Measurements from ENCODE around the gene CDH4.

CDH4 gene

DNA sequence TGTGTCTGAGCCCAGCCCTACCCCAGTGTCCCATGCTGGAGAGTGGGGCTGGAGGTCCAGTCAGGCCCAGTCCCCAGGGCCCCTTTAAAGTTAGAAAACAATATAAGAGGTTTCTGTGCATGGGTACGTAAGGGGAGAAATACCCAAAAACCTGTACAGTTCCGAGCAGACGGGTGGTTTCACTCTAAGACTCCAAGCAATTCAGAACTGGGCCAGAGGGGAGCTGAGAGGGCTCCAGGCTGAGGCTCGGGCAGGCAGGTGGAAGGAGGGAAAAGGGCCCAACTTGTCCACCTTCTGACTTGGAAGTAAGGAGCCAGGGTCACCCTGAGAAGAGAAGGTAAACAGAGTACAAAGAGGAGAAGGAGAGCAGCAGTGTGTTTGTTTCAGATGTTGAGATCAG, 296.0 kb downstream of the CDH4 start:
- TF ChIP-seq, protein P1, sequence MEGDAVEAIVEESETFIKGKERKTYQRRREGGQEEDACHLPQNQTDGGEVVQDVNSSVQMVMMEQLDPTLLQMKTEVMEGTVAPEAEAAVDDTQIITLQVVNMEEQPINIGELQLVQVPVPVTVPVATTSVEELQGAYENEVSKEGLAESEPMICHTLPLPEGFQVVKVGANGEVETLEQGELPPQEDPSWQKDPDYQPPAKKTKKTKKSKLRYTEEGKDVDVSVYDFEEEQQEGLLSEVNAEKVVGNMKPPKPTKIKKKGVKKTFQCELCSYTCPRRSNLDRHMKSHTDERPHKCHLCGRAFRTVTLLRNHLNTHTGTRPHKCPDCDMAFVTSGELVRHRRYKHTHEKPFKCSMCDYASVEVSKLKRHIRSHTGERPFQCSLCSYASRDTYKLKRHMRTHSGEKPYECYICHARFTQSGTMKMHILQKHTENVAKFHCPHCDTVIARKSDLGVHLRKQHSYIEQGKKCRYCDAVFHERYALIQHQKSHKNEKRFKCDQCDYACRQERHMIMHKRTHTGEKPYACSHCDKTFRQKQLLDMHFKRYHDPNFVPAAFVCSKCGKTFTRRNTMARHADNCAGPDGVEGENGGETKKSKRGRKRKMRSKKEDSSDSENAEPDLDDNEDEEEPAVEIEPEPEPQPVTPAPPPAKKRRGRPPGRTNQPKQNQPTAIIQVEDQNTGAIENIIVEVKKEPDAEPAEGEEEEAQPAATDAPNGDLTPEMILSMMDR (IDR thresholded peaks at IDR 0.05; ENCODE audit: low read depth, low read length): no peak

DNA sequence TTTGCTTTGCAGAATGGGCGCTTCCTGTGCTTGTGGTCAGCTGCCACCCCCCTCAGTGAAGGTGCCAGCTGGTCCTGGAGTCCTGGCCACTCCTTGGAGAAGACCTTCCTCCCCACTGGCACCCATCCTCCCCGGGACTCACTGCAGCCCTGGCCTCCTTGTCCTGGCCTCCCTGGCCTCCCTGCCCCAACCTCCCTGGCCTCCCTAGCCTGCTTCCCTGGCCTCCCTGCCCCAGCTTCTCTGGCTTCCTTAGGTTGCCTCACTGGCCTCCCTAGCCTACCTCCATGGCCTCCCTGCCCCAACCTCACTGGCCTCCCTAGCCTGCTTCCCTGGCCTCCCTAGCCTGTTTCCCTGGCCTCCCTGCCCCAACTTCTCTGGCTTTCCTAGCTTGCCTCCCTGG, 297.8 kb downstream of the CDH4 start:
- TF ChIP-seq, protein P1 (IDR thresholded peaks at IDR 0.05; ENCODE audit: low read depth, low read length): no peak
- H3K4me3 ChIP-seq (ENCODE audit: low read depth, low read length): no peak overlapping the region

More for the DNA sequence above, 296.0 kb downstream of the CDH4 start:
- no peak overlapping the region for H3K4me3 ChIP-seq (ENCODE audit: low read depth, low read length)

DNA sequence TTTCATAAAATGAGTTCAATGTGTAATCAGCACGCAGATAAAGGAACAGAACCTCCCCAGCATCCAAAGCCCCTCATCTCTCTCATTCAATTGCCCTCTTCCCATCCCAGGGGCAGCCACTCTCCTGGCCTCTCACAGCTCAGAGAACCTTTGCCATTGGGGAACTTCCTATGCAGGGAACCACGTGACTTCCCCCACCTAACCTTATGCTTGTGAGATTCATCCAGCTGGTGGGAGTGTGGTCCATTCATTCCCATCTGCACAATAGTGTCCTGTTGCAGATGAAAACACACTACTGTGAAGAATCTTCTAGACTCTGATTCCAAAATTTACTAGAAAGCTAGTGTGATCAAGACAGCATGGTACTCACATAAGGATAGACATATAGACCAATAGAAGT, 299.3 kb downstream of the CDH4 start:
- H3K4me3 ChIP-seq (ENCODE audit: low read depth, low read length): no peak overlapping the region
- TF ChIP-seq, protein P1 (IDR thresholded peaks at IDR 0.05; ENCODE audit: low read depth, low read length): no peak

DNA sequence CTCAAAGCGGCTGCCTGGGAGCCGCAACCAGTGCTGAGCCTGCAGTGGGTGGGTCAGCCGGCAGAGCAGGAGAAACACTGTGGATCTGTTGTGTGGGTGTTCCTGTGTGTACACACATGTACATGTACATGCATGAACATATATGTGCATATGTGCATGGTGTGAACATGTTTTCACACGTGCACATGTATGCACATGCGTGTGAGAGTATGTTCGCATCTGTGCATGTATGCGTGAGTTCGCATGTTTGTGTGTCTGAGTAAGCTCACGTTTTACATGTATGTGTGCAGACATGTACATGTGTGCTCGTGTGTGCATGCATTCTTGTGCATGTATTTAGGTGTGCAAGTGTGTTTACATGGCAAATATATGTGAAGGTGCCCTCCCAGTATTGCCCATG, 302.6 kb downstream of the CDH4 start:
- H3K4me3 ChIP-seq (ENCODE audit: low read depth, low read length): no peak overlapping the region
- TF ChIP-seq, protein P1 (IDR thresholded peaks at IDR 0.05; ENCODE audit: low read depth, low read length): no peak

DNA sequence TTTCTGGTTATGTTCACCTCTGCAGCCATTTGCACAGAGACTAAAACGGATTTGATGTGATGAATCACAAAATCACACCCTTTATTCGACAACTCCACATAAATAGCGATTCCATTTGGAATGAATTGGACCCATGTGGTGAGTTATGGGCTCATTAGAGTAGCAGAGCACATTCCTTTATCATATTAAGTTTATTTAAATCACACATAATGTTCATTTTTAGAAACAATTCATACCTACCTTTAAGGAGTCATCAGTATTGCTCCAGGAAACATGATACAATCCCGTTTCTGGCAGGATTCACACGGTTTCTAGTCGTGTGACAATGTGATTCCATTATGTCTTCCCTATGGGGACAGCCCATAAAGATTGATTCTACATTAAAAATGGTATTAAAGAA, 303.5 kb downstream of the CDH4 start:
- TF ChIP-seq, protein P1 (IDR thresholded peaks at IDR 0.05; ENCODE audit: low read depth, low read length): no peak
- no peak overlapping the region for H3K4me3 ChIP-seq (ENCODE audit: low read depth, low read length)

- TF ChIP-seq, protein P1 (IDR thresholded peaks at IDR 0.05; ENCODE audit: low read depth, low read length): no peak
- H3K4me3 ChIP-seq (ENCODE audit: low read depth, low read length): no peak overlapping the region
These were observed 304.1 kb downstream of the CDH4 start for GRCh38 chr20:61556111-61556510.

DNA sequence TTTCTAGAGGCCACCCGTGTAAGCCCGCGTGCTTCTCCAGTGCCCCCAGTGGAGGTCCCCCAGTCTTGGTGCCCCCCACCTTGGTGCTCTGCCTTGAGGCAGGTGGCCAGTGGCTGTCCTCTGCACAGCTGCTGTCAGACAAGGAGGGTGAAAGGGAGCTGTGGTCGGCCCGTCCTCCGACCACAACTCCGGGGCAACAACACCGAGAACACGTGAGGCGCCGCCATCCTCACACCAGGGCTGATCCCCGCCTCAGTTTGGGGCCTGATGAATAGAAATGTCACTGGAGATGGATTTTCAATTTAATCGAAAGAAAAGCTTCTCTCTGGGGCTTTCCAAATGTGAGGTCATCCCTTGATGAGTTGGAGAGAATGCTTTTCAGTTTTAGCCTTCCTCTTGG, 304.6 kb downstream of the CDH4 start:
- H3K4me3 ChIP-seq (ENCODE audit: low read depth, low read length): no peak overlapping the region
- TF ChIP-seq, protein P1 (IDR thresholded peaks at IDR 0.05; ENCODE audit: low read depth, low read length): no peak
